ENCODE measurements around the gene ACBD4.

ACBD4 gene

DNA sequence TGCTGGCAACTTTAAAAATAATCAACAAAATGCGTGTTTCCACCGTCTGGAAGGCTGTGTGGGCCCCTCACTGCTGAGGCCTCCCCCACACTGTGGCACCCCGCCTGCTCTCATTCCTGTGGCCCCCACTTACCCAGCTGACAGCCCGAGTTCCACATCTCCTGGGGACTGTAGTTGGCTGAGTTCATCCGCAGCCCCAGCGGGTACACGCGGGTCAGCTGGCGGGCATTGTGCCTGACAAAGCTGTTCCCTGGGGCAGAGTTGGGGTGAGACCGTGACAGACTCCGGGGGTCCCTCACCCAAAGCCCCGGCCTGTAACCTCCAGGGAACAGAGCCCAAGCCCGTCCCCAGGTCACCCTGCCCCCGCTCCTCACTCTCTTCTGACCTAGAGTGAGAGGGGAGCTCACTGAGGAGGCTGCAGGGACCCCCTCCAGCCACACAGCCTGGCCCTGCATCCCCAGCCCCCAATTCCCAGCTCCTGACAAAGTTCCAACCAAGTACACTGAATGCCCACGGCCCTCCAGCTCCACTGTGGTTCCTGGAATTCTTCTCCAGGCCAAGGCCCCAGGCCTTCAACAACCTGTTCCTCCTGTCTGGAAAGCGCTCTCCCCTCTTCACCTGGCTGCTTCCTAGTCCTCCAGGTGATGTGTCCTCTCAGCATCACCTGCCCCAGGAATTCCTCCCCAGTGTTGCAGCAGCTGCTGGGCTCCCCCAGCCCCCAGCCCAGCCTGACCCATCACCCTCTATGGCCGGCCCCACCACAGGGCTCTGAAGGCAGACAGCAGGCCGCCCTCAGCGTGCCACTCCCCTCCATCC, 21.2 kb upstream of the ACBD4 start:
- no peak for DNase-seq (ENCODE audit: low read depth)
- TF ChIP-seq, protein P1, sequence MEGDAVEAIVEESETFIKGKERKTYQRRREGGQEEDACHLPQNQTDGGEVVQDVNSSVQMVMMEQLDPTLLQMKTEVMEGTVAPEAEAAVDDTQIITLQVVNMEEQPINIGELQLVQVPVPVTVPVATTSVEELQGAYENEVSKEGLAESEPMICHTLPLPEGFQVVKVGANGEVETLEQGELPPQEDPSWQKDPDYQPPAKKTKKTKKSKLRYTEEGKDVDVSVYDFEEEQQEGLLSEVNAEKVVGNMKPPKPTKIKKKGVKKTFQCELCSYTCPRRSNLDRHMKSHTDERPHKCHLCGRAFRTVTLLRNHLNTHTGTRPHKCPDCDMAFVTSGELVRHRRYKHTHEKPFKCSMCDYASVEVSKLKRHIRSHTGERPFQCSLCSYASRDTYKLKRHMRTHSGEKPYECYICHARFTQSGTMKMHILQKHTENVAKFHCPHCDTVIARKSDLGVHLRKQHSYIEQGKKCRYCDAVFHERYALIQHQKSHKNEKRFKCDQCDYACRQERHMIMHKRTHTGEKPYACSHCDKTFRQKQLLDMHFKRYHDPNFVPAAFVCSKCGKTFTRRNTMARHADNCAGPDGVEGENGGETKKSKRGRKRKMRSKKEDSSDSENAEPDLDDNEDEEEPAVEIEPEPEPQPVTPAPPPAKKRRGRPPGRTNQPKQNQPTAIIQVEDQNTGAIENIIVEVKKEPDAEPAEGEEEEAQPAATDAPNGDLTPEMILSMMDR (IDR thresholded peaks at IDR 0.05; ENCODE audit: low read depth, low read length, missing control alignments): no peak
- H3K4me3 ChIP-seq (ENCODE audit: low read depth, low read length): no peak overlapping the region
- in situ Hi-C loops (cut with HindIII; ENCODE audit: low sequenced_read_pairs): no loop called here

DNA sequence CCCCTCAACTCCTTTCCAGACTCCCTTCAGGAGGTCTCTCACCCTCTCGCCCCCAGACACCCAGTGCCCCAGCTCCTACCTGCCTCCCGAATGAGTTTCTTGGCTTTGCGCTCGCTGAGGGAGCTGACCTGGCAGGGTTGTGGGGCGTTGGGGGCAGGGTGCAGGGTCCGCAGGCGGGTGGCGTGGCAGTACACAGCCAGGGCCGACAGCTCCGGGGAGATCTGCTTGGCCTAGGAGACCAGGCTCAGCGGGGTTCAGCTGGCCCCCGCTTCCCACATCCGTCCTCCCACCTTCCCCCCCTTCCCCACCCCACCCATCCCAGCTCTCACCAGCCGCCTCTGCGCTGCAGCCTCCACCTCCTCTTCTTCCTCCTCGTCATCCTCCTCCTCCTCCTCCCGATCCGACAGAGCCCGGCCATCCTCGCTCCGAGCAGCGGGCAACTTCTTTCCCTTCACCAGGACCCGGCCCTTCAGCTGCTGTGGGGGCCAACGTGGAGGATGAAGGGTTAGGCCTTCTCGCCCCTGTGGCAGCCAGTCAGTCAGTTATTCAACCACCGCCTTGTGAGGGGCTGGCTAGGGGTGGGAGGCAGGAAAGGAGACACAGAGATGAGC, 20.4 kb upstream of the ACBD4 start:
- TF ChIP-seq, protein P1 (IDR thresholded peaks at IDR 0.05; ENCODE audit: low read depth, low read length, missing control alignments): no peak
- in situ Hi-C loops (cut with HindIII; ENCODE audit: low sequenced_read_pairs): no loop called here
- no peak for DNase-seq (ENCODE audit: low read depth)
- no peak overlapping the region for H3K4me3 ChIP-seq (ENCODE audit: low read depth, low read length)

DNA sequence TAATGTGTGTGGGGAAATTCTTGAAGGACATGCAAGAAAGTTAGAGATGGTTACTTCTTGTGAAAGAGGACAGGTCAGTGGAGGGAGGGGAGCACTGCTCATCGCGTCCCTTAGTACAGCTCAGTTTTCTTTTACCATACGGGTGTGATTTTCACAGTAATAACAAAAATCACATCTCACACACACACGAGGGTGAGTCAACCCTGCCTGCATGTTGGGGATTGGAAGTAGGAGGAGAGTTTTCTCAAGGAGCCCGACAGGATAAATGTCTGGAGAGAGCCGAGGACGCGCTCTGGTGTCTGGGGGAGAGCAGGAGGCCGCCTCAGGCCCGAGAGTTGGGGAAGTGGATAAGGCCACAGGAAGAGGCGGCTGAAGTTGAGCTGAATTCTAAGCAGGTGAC, 19.6 kb upstream of the ACBD4 start:
- no peak for DNase-seq (ENCODE audit: low read depth)

DNA sequence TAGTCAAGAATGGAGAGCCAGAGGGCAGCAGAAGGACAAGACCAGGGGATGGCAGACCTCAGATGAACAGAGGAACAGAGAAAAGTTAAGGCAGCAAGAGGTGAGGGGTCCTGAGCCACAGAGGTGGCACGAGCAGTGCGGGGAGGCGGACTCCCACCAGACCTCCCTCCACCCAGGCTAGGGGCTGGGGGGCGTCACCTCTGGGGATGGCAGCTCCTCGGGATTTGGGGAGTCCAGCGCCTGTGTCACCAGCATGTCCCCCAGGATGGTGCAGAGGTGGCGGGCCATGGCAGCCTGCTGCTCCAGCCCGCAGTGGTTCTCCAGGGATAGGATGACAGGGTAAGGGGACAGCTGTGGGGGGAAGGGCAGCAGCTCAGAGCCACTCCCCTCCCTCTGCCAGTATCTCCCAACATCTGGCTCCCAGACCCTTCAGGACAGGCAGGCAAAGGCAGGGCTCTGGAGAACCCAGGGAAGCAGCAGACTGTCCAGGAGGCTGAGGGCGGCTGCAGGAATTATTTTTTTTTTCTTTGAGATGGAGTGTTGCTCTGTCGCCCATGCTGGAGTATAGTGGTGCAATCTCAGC, 19.0 kb upstream of the ACBD4 start:
- DNase-seq (ENCODE audit: low read depth): no peak
- in situ Hi-C loops (cut with HindIII; ENCODE audit: low sequenced_read_pairs): no loop called here
- H3K4me3 ChIP-seq (ENCODE audit: low read depth, low read length): no peak overlapping the region
- TF ChIP-seq, protein P1 (IDR thresholded peaks at IDR 0.05; ENCODE audit: low read depth, low read length, missing control alignments): no peak

More for the DNA sequence above, 19.6 kb upstream of the ACBD4 start:
- TF ChIP-seq, protein P1 (IDR thresholded peaks at IDR 0.05; ENCODE audit: low read depth, low read length, missing control alignments): no peak
- in situ Hi-C loops (cut with HindIII; ENCODE audit: low sequenced_read_pairs): no loop called here
- no peak overlapping the region for H3K4me3 ChIP-seq (ENCODE audit: low read depth, low read length)

DNA sequence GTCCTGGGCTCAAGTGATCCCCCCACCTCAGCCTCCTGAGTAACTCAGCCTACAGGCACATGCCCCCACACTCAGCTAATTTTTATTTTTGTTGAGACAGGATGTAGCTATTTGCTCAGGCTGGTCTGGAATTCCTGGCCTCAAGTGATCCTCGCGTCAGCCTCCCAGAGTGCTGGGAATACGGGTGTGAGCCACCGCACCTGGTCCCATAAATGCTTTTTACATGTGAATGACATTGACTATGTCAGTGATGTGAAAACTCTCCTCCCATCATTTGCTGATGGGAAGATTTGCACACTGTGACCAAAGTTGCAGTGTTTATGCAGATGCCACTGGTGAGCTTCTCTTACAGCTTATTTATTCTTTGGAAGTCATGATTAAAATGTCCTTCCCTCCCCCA, 18.2 kb upstream of the ACBD4 start:
- in situ Hi-C loops (cut with HindIII; ENCODE audit: low sequenced_read_pairs): no loop called here
- no peak for DNase-seq (ENCODE audit: low read depth)
- TF ChIP-seq, protein P1 (IDR thresholded peaks at IDR 0.05; ENCODE audit: low read depth, low read length, missing control alignments): no peak

DNA sequence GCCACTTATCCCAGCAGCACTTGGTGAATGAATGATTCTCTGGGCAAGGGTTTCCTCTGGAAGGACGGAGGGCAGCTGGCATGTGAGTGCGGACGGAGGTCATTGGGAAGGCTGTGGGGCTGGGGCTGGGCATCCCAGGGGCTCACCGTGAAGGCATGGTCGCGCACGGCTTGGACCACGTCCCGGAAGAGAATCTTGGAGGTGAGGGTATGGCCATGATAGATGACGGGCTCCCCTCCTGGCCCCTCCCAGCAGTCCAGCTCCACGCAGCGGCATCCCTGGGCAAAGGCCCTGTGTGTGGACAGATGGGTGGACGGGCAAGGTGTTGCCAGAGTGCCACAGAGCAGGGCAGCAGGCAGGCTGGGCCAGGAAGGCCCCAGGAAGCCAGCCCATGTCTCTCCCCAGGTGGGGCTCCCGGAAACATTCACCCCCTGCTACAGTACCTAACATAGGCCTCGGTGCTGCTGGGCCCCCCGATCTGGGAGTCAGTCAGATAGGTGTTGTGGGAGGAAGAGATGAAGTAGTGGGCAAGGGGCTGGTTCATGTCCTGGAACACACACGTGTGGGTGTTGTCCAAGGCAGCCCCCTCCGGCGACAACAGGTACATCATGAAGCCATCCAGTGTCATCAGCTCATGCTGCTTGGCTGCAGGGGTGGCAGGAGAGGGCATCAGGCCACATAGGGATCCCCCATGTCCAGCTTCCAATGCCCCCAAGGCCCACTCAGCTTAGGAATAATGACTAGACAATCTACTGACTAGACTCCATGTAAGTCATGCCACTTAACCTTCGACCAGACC, 17.4 kb upstream of the ACBD4 start:
- in situ Hi-C loops (cut with HindIII; ENCODE audit: low sequenced_read_pairs): no loop called here
- no peak overlapping the region for H3K4me3 ChIP-seq (ENCODE audit: low read depth, low read length)
- TF ChIP-seq, protein P1 (IDR thresholded peaks at IDR 0.05; ENCODE audit: low read depth, low read length, missing control alignments): no peak
- DNase-seq (ENCODE audit: low read depth): no peak

More for the DNA sequence above, 18.2 kb upstream of the ACBD4 start:
- no peak overlapping the region for H3K4me3 ChIP-seq (ENCODE audit: low read depth, low read length)
